CD14-positive monocyte (primary cell): ENCODE results near the gene SSU72. TPM values are rescaled to one million over a fixed set of nuclear protein-coding genes. Genes with fewer than 3 reads are reported as not detected.
"Not testable (repeated sequence)": the region's sequence is repeated elsewhere in the genome, so short reads cannot be mapped to it uniquely, and the experiment has no call there.

ENCODE experiments used
- DNase-seq, 3 donors: peaks; one replicate each; pipeline ENCODE4 v3.0.0-alpha.2; 2011 to 2022
- H2AFZ ChIP-seq: 2 replicates; pipeline ENCODE4 v1.6.0; 2012; ENCODE audit warnings: mild to moderate bottlenecking, low read depth, low read length, inconsistent platforms; ENCODE audit not compliant: insufficient read depth, poor library complexity, severe bottlenecking
- H3K27ac ChIP-seq, 2 donors: 1 replicate in 1 of 2; 2 replicates in 1 of 2; pipeline ENCODE4 v1.5.1; 2012 to 2013; ENCODE audit warnings: low read length in 2 of 2, control low read depth in 1 of 2, inconsistent platforms in 1 of 2, low read depth in 1 of 2, mild to moderate bottlenecking in 1 of 2
- H3K27me3 ChIP-seq, 2 donors: one replicate each; pipeline versions ENCODE4 v1.6.0 to v1.6.1; 2011 to 2013; ENCODE audit warnings: low read length in 2 of 2; ENCODE audit not compliant: control insufficient read depth in 2 of 2, insufficient read depth in 2 of 2
- H3K36me3 ChIP-seq, 2 donors: replicated peaks in 1 of 2; 1 replicate in 1 of 2; 2 replicates in 1 of 2; pipeline versions ENCODE4 v1.5.1 to v1.6.1; 2012 to 2013; ENCODE audit warnings: low read length in 2 of 2, control low read depth in 1 of 2, inconsistent platforms in 1 of 2, mild to moderate bottlenecking in 1 of 2; ENCODE audit not compliant: insufficient read depth in 2 of 2, control insufficient read depth in 1 of 2
- H3K4me1 ChIP-seq, 2 donors: 1 replicate in 1 of 2; 2 replicates in 1 of 2; pipeline versions ENCODE4 v1.5.1 to v1.6.1; 2012 to 2013; ENCODE audit warnings: low read length in 2 of 2, control low read depth in 1 of 2, inconsistent platforms in 1 of 2, mild to moderate bottlenecking in 1 of 2, moderate library complexity in 1 of 2; ENCODE audit not compliant: insufficient read depth in 2 of 2, control insufficient read depth in 1 of 2
- H3K4me2 ChIP-seq: replicated peaks from 2 replicates; pipeline ENCODE3; 2012; ENCODE audit warnings: low read length, moderate library complexity, mild to moderate bottlenecking; ENCODE audit not compliant: poor library complexity, severe bottlenecking; ENCODE audit errors: extremely low read depth
- H3K4me3 ChIP-seq, 3 experiments: fragments of 200-600 bp in 1 of 3; sonication (generic) in 1 of 3; replicated peaks in 1 of 3; 1 replicate in 2 of 3; 2 replicates in 1 of 3; pipeline ENCODE4 v1.5.1; 2011 to 2013; ENCODE audit warnings: low read length in 3 of 3, mild to moderate bottlenecking in 3 of 3, control low read depth in 2 of 3, low read depth in 2 of 3, inconsistent platforms in 1 of 3, moderate library complexity in 1 of 3
- H3K79me2 ChIP-seq: 2 replicates; pipeline ENCODE4 v1.6.0; 2012; ENCODE audit warnings: mild to moderate bottlenecking, control low read depth, inconsistent platforms, low read length, moderate library complexity; ENCODE audit not compliant: insufficient read depth
- H3K9ac ChIP-seq: 2 replicates; pipeline ENCODE4 v1.6.0; 2017; ENCODE audit warnings: low read length, mild to moderate bottlenecking; ENCODE audit not compliant: insufficient read depth, poor library complexity, severe bottlenecking
- H3K9me3 ChIP-seq, 2 donors: replicated peaks in 1 of 2; 1 replicate in 1 of 2; 2 replicates in 1 of 2; pipeline versions ENCODE4 v1.5.1 to v1.6.1; 2012 to 2013; ENCODE audit warnings: low read length in 2 of 2, control low read depth in 1 of 2; ENCODE audit not compliant: control insufficient read depth in 1 of 2, insufficient read depth in 1 of 2
- H4K20me1 ChIP-seq: 2 replicates; pipeline ENCODE4 v1.6.0; 2012; ENCODE audit warnings: mild to moderate bottlenecking, low read length, control low read depth, moderate library complexity; ENCODE audit not compliant: insufficient read depth
- H3K27ac Mint-ChIP-seq, 7 donors: one replicate each; pipeline ENCODE4 v1.8.0; 2020; ENCODE audit warnings: mild to moderate bottlenecking in 7 of 7, mixed read lengths in 7 of 7, moderate library complexity in 6 of 7, inconsistent platforms in 2 of 7
- H3K27me3 Mint-ChIP-seq, 3 donors: one replicate each; pipeline ENCODE4 v1.8.0; 2021 to 2022; ENCODE audit warnings: low read depth in 3 of 3, mild to moderate bottlenecking in 3 of 3, mixed read lengths in 3 of 3, moderate library complexity in 3 of 3, inconsistent platforms in 1 of 3
- H3K36me3 Mint-ChIP-seq, 2 donors: one replicate each; pipeline ENCODE4 v1.8.0; 2020; ENCODE audit warnings: mixed read lengths in 2 of 2, inconsistent platforms in 1 of 2, mild to moderate bottlenecking in 1 of 2
- H3K4me1 Mint-ChIP-seq: one replicate; pipeline ENCODE4 v1.8.0; 2020; ENCODE audit warnings: mild to moderate bottlenecking, mixed read lengths
- H3K4me3 Mint-ChIP-seq, 2 donors: one replicate each; pipeline ENCODE4 v1.8.0; 2020; ENCODE audit warnings: mild to moderate bottlenecking in 2 of 2, mixed read lengths in 2 of 2, moderate library complexity in 1 of 2
- H3K9me3 Mint-ChIP-seq, 7 donors: one replicate each; pipeline ENCODE4 v1.8.0; 2020 to 2022; ENCODE audit warnings: mixed read lengths in 7 of 7, mild to moderate bottlenecking in 6 of 7, moderate library complexity in 6 of 7, inconsistent platforms in 2 of 7
- WGBS: methylation state at CpG from one replicate; pipeline ENCODE4 v1.1.5; 2013; ENCODE audit warnings: missing lambda C conversion rate; ENCODE audit not compliant: insufficient coverage; 5-methylcytosine and 5-hydroxymethylcytosine counted together
- intact Hi-C, 2 donors: fragments of 100-400 bp; cut with micrococcal nuclease; formaldehyde crosslinking; loops; one replicate each; pipeline versions ENCODE4 v1.15.0 to v1.15.1; 2023
- polyA plus RNA-seq, 3 donors: library from polyadenylated mRNA; depleted of rRNA in 1 of 3; unstranded in 2 of 3; stranded (reverse) in 1 of 3; fragments of 300-500 nt in 2 of 3; fragments of >200 nt in 1 of 3; fragmentation: Illumina TruSeq in 2 of 3; gene quantifications; 1 replicate in 2 of 3; 2 replicates in 1 of 3; pipeline ENCODE4 v1.2.3, GENCODE V29; 2012 to 2021
- TF ChIP-seq, protein P1 (sequence below): fragments of 200-600 bp; IDR thresholded peaks from one replicate; pipeline ENCODE4 v1.8.0; 2022; ENCODE audit warnings: antibody characterized with exemption, mild to moderate bottlenecking

SSU72 gene
- polyA plus RNA-seq, 3 donors: 88.1 to 168 (median 138) TPM

DNA sequence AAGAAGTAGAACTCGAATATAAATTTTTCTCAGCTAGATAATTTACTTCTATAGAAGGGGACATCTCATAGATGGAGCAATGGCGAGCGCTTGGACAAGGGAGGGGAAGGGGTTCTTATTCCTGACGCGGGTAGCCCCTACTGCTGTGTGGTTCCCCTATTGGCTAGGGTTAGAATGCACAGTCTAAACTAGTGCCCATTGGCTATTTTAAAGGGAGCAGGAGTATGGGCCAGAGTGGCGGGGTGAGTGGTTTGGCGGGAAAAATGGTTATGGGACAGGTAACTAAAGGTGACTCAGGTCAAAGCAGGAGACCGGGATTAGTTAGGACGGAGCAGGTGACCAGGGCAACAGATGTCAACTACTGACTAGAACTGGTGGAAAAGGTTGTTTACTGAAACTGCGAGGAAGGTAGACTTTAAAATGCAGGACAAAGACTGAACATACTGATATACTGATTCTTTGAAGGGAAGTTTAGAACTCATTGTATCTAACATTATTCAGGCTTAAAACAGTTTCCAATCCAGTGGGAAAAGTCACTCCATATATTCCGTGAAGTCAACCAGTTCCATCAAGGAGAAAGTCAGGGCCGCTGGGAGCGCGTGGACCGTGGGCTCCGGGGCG is 63.6 kb downstream of the SSU72 start:
- peak overlapping the region; percentile 81 to 90 for H3K4me3 Mint-ChIP-seq
- H3K4me1 Mint-ChIP-seq: peaks cover 21% of the 10 kb centered on the region
- TF ChIP-seq, protein P1, sequence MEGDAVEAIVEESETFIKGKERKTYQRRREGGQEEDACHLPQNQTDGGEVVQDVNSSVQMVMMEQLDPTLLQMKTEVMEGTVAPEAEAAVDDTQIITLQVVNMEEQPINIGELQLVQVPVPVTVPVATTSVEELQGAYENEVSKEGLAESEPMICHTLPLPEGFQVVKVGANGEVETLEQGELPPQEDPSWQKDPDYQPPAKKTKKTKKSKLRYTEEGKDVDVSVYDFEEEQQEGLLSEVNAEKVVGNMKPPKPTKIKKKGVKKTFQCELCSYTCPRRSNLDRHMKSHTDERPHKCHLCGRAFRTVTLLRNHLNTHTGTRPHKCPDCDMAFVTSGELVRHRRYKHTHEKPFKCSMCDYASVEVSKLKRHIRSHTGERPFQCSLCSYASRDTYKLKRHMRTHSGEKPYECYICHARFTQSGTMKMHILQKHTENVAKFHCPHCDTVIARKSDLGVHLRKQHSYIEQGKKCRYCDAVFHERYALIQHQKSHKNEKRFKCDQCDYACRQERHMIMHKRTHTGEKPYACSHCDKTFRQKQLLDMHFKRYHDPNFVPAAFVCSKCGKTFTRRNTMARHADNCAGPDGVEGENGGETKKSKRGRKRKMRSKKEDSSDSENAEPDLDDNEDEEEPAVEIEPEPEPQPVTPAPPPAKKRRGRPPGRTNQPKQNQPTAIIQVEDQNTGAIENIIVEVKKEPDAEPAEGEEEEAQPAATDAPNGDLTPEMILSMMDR: no peak
- peaks cover 4 to 8% of the 10 kb centered on the region in 2 donors for H3K36me3 Mint-ChIP-seq
- no peaks in the 10 kb centered on the region for H3K36me3 ChIP-seq
- no peaks in the 10 kb centered on the region for H3K27me3 Mint-ChIP-seq
- intact Hi-C loops: no loop called here
- H3K4me3 ChIP-seq: peak overlapping the region; percentile 78 to 96 (median 85)
- H3K4me2 ChIP-seq: peak overlapping the region; percentile 95
- peak overlapping the region; percentile 86 to 92 for H3K27ac ChIP-seq
- peak overlapping the region; percentile 80 to 91 (median 84) for H3K27ac Mint-ChIP-seq
- H3K9me3 Mint-ChIP-seq: peaks cover 0 to 3% (median 0%) of the 10 kb centered on the region in 7 donors
- H3K27me3 ChIP-seq: no peaks in the 10 kb centered on the region
- peaks cover 20 to 21% of the 10 kb centered on the region in 2 donors for H3K4me1 ChIP-seq
- H2AFZ ChIP-seq: peak overlapping the region; percentile 92
- peaks cover 4% of the 10 kb centered on the region for H3K79me2 ChIP-seq
- peak overlapping the region; percentile 89 for H3K9ac ChIP-seq
- WGBS: 11% methylated on average over 15 of the region's 17 CpGs
- peak in 1 of 3 donors; percentile 5 for DNase-seq
- no peaks in the 10 kb centered on the region for H3K9me3 ChIP-seq
- no peaks in the 10 kb centered on the region for H4K20me1 ChIP-seq

DNA sequence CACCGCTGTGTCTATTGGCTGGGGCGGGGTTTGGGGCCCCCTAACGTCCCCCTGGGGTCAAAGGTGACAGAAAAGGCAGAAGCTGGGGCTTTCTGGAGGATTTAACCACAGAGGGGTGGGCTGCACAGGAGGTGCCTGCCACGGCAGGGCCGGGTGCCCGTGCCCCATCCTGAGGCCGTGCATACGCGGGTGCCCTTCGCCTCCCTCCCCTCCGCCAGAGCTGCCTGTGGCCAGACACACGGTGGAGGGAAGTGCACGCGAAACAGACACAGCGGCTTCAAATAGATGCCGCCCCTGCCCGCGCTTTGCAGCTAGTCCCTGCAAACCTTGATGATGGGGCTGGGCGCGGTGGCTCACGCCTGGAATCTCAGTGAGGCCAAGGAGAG is 65.2 kb downstream of the SSU72 start:
- H3K27ac ChIP-seq, H3K9me3 ChIP-seq, H3K79me2 ChIP-seq, H3K36me3 ChIP-seq, H3K27me3 ChIP-seq, DNase-seq, H3K9me3 Mint-ChIP-seq, intact Hi-C loops, H3K4me2 ChIP-seq, H2AFZ ChIP-seq, H3K9ac ChIP-seq, H3K27me3 Mint-ChIP-seq, H3K4me3 ChIP-seq, H3K4me3 Mint-ChIP-seq, H4K20me1 ChIP-seq, H3K27ac Mint-ChIP-seq, H3K36me3 Mint-ChIP-seq: not testable (repeated sequence)
- WGBS: 33% methylated on average over 3 of the region's 21 CpGs
- H3K4me1 ChIP-seq: peaks cover 20 to 28% of the 10 kb centered on the region in 2 donors
- peaks cover 30% of the 10 kb centered on the region for H3K4me1 Mint-ChIP-seq

DNA sequence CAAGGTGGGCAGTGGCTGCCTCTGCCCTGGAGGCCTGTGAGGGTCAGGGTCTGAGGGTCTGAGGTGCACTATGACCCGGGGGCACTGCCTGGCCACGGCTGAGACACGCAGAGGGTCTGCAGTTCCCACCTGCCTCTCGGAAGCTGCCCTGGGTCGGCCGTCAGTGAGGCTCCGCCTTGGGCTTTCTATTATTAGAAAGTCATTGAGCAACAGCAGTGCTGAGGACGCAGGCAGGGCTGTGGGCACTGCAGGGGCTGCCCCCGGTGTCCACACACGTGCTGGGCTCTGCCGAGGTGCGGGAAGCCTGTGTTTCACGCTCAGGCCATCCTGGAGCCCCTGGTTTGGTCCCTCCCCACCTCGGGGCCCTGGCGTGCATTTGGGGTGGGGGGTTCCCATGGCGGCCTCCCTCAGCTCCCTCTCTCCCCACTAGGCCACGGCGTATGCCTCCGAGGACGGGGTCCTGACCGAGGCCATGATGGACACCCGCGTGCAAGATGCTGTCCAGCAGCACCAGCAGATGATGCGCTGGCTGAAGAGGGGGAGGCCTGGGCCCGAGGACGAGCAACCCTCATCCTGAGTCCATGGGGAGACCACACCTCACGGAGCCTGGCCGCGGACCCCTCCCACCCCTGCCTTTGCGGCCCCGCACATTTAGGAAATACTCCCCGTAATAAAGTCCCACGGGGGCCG is 65.7 kb downstream of the SSU72 start:
- H3K4me2 ChIP-seq, H2AFZ ChIP-seq, H3K36me3 ChIP-seq, H3K36me3 Mint-ChIP-seq, H3K4me3 Mint-ChIP-seq, H4K20me1 ChIP-seq, H3K9ac ChIP-seq, H3K9me3 ChIP-seq, H3K27ac ChIP-seq, H3K4me3 ChIP-seq, DNase-seq, H3K27ac Mint-ChIP-seq, H3K9me3 Mint-ChIP-seq, intact Hi-C loops, H3K79me2 ChIP-seq, H3K27me3 ChIP-seq, H3K27me3 Mint-ChIP-seq: not testable (repeated sequence)
- WGBS: 13% methylated on average over 6 of the region's 34 CpGs
- H3K4me1 ChIP-seq: peaks cover 20 to 28% of the 10 kb centered on the region in 2 donors
- H3K4me1 Mint-ChIP-seq: peaks cover 28% of the 10 kb centered on the region
